ENCODE measurements around the gene PLD6. TPM values are rescaled to one million over a fixed set of nuclear protein-coding genes. Genes with fewer than 3 reads are reported as not detected.
"Not testable (repeated sequence)": the region's sequence is repeated elsewhere in the genome, so short reads cannot be mapped to it uniquely, and the experiment has no call there.

The PLD6 gene
- total RNA-seq, 2 donors from 2014 or later, result 9.2 to 9.6 TPM

DNA sequence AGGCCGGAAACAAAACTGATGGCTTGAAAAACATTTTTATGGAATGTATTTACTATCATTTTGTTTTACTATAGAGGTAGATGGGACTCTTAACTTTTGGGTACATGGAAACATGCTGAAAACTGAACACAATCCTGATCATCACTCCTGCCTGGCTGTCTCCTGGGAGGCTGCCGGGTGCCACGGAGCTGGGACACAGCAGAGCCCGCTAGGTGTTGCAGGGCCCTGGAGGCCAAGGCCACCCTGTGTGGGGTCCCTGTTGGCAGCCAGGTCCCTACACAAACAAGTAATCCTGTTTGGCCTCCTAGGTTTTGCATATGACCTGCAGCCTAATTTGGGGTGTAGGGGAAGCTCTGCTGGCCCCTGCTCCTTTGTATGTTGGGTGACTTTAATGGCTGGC lies 17.5 kb downstream of the PLD6 start:
- DNase-seq (ENCODE audit: low spot score in 2 of 2) (no peak), ATAC-seq (no peak)
- Mint-ChIP-seq H3K27ac (no peak overlapping the region), H3K9me3 (no peaks in the 10 kb centered on the region), H3K36me3 (peaks cover 7 to 23% of the 10 kb centered on the region in 2 donors)

DNA sequence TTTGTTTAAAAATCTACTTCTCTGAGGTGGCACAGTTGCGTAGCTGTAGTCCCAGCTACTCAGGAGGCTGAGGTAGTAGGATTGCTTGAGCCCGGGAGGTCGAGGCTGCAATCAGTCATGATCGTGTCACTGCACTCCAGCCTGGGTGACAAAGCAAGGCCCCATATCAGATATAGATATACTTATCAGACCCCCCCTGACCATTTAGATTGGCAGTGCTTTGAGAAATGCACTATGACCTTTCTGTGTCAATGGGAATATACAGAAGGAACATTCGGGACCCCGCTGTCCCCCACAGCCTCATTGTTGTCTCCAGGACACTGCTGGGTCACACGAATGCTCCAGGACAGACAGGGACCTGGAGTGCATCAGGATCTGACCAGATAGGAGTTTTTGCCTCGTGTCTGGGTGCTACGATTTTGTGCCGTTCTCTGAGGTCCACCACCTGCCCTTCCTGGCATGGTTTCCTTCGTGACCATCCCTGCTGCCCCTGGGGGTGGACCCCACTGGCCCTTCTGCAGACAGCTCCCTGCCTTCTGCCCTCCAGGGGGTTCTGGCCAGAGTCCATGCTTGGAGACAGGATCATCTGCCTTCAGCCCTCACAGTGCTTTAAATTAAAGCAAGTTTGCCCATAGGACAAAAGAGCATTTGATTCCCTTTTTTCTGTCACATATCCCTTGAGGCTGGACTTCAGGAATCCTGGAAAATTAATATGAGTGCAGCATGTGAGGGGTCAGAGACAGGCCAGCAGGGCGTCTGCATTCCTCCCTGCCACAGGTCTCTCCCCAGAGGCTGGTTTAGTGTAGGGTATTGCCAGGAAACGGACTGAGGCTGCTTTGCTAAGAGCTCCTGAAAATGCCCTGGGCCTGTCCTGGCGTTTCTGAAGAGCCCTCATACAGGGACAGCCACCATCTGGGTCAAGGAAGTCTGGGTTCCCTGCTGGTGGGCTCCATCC lies 19.3 kb downstream of the PLD6 start:
- Mint-ChIP-seq H3K36me3 (peaks cover 12 to 29% of the 10 kb centered on the region in 2 donors), H3K9me3 (no peaks in the 10 kb centered on the region), H3K27ac (peak overlapping the region; percentile 69 to 72)
- no peak for DNase-seq (ENCODE audit: low spot score in 2 of 2)
- no peak for ATAC-seq

DNA sequence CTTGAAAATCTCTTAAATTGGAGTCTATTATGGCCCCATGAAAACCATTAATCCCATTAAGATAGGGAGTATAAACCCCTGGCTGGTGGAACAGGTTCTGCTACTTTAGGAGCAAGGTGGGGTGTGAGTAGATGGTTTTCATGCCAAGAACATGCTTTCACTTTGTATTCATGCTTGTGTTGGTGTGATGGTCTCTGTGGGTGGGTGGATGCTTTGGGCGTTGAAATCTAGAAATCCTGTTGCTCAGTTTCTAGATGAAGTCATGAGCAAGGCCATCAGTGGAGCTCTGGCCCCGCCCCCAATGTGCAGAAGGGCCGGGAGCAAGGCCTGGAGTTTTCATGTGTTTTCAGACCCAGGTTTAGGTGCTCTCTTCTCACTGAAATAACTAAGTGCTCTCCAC lies 20.1 kb downstream of the PLD6 start:
- no peaks in the 10 kb centered on the region for H3K9me3 Mint-ChIP-seq
- DNase-seq (ENCODE audit: low spot score in 2 of 2) (peak in 1 of 2 donors; percentile 66), ATAC-seq (peak; percentile 43 to 68)
- peak overlapping the region; percentile 69 to 86 for H3K27ac Mint-ChIP-seq
- H3K36me3 Mint-ChIP-seq, result peaks cover 17 to 29% of the 10 kb centered on the region in 2 donors

DNA sequence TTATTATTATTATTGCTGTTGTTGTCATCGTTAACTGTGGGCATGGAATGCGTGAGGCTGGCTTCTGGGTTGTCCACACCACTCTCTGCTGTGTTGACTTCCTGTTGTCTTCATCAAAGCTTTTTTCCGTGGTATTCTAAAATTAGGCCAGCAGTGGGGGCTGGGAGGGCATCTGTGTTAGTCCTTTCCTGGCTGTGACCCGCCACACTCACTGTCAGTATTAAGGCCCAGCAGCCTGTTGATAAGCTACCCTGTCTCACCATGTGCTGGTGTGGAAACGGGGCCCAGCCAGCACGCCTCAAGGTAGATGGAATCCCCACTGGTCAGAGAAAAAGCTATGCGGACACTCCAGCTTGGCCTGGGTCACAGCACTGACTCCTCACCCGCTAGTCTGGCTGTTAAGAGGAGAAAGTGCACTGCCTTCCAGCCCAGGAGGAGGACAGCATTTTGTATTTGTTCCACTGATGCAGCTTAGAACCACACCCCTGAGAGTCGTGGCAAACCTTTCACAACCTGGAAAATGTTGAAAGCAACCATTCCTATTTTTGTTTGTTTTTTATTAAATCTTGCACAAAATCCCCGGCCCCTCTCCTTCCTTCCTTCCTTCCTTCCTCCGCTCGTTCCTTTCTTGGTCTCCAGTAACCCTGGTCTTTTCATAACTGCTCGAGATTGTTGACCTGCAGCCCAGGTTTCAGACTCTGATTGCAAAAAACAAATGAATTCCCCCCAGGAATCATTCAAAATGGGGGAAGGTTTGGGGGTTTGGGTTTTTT lies 21.0 kb downstream of the PLD6 start:
- ATAC-seq; H3K9me3 Mint-ChIP-seq; DNase-seq (ENCODE audit: low spot score in 2 of 2): not testable (repeated sequence)
- Mint-ChIP-seq H3K36me3 (peaks cover 23 to 37% of the 10 kb centered on the region in 2 donors), H3K27ac (peak overlapping the region; percentile 69 to 86)

DNA sequence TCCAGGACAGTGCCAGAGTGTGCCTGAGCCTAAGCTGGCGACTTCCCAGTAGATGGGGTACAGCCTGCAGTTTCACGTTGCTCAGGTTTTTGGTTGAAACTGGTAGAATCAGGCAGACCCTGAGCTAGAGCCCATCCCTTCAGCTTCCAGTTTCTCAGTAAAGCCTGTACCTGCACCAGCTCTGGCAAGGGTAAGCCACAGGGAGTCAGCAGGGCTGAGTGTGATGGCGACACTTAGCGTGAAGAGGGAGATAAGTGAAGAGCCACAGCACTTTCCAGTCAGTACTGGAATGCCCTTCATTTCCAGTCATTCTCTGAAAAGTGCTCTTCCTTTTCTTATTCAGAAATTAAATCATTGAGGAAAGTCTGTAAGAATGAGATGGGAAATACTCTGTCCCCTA lies 22.4 kb downstream of the PLD6 start:
- Mint-ChIP-seq H3K36me3 (peaks cover 28 to 46% of the 10 kb centered on the region in 2 donors), H3K27ac (peak overlapping the region; percentile 38 to 84), H3K9me3 (no peaks in the 10 kb centered on the region)
- DNase-seq (ENCODE audit: low spot score in 2 of 2) (no peak), ATAC-seq (peak; percentile 15 to 23)

DNA sequence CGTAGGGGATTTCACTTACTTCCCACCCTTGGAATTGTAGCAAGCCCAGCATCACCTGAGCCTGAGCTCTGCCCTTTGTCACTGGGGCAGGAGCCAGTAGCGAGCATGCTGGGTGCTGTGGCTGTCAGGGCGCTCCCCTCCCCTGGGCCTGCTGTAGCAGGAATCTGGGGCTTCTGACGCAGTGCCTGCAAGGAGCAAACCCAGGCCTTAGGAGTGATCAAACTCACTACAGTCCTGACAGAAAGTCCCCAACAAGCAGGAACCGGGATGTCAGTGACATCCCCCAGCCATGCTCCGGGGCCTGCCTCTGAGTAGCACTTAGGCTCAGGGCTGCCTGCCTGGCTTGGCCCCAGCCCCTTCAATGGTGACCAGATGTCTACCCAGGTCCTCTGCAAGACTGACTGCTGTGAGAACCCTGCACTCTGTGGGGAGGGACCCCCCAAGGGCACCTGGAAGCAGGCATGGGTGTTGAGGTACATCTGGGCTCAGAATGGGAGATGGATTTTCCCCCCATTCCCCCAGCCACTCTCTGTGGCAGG lies 23.5 kb downstream of the PLD6 start:
- DNase-seq (ENCODE audit: low spot score in 2 of 2), result no peak
- H3K36me3 Mint-ChIP-seq, result peaks cover 33 to 54% of the 10 kb centered on the region in 2 donors
- no peak for ATAC-seq
- H3K27ac Mint-ChIP-seq, result peak overlapping the region in 1 of 2 donors; percentile 97
- H3K9me3 Mint-ChIP-seq, result no peaks in the 10 kb centered on the region

DNA sequence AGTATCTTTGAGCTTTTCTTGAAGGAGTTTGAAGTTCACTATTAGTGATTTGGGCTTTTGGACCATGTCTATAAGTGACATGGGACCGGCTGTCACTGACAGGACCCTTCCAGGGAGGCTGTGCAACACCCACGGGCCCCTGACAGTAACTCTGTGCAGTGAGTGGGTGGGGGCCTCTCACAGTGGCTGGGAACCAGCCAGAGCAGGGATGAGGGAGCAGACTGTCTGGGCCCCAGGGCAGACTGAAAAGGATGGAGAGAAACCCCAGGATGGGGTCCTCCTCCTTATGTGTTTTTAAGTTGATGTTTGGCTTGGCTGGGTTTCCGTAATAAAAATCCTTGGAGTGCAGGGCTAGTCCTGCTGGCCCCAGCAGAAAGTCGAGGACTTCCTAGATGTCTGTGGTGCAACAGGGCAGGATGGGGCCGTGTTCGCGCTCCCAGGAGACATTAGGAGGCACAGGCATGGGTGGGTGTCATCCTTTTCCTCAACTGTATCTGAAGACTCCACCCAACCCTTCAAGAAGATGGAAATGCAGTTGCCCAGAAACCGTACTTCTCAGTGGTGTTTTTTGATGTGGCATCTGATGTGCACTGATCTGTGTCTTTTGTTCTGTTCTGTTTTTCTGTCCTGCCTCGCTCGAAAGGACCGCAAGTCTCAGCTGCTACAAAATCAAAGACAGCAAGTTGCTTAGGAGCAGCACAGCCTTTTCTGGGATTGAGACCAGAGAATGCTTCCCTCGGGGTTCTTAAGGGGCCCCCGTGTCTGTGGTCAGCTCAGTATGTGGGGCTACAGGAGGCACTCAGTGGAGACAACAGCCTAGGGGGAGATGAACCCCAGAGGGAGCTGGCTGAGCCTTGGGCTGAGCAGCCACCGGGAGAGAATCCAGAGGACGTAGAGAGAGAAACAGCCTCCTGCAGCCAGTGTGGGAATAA lies 24.2 kb downstream of the PLD6 start:
- ATAC-seq, result peak; percentile 43 to 65
- Mint-ChIP-seq H3K27ac (peak overlapping the region; percentile 95 to 97), H3K9me3 (no peaks in the 10 kb centered on the region), H3K36me3 (peaks cover 39 to 61% of the 10 kb centered on the region in 2 donors)
- no peak for DNase-seq (ENCODE audit: low spot score in 2 of 2)

DNA sequence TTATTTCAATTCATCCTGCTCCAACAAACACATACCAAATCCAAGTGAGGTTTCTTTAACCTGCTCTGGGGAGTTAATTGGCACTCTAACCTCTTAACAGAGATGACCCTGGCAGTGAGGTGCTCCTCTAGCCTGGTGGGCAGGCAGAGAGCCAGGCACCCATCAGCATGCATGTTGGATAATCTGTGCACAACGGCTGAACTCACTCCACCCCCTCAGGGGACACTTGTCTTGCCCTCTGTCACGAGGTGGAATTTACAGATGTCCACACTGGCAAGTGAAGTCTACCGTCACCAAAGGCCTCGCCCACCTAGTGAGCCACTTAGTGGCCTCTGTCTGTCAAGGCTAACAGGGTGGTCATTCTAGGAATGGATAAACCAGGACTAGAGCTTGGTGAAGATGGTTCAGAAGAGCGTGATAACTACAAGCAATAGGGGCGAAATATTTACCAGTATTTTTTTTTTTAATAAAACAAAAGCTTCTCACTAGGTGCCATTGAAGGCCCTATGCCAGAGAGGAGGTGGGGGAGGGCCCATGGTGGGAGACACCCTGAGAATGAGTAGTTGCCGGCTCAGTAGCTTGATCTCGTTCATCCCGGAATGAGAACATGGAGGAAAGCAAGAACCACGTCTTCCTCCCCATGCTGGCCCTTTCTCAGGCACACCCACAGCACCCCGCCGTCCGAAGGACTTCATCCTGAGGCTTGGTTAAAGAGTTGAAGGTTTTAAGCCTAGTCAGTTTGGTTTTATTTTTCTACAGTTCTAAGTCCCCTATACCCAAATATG lies 25.2 kb downstream of the PLD6 start:
- Mint-ChIP-seq H3K9me3 (no peaks in the 10 kb centered on the region), H3K27ac (peak overlapping the region; percentile 95 to 97), H3K36me3 (peaks cover 48 to 62% of the 10 kb centered on the region in 2 donors)
- ATAC-seq (no peak), DNase-seq (ENCODE audit: low spot score in 2 of 2) (no peak)

DNA sequence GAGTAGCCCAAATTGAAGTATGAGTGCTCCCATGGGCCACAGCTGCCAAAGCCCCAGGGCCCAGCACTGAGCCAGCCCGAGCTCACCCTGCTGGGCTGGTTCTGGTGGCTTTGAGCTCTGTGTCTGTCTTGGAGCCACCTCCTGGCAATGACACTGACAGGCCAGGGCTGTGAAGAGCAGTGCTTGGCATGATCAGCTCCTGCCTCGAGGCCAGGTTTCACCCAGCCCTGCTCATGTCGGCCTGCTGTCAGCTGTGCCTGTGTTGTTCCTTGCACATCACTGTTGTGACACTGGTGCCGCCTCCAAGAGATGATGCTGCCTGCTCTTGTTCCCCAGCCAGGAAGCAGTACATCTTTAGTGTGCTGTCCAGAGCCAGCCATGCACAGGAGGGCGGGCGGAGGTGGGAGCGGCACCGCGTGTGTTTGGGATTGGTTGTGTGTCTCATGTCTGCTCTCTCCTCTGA lies 26.0 kb downstream of the PLD6 start:
- DNase-seq (ENCODE audit: low spot score in 2 of 2) (no peak), ATAC-seq (peak; percentile 8 to 10)
- Mint-ChIP-seq H3K27ac (peak overlapping the region; percentile 97 to 99), H3K9me3 (no peaks in the 10 kb centered on the region), H3K36me3 (peaks cover 42 to 54% of the 10 kb centered on the region in 2 donors)

DNA sequence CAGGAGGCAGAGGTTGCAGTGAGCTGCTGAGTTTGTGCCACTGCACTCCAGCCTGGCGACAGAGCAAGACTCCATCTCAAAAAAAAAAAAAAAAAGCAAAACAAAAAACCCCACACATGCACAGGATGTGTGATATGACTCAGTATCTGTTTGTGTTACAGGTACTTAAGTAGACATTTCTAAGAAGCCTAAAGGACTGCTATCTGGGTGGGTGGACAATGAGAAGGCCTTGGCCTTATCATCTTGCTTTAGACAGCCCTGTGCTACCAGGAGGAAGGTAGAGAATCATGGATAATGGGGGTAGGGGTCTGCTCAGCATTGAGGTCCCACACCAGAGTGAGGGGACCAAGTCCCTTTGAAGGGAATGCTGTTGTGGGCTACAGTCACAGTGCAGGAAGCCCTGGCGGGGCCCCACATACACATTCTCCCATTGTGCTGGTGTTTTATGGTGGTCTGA lies 26.7 kb downstream of the PLD6 start:
- Mint-ChIP-seq H3K27ac (peak overlapping the region; percentile 97 to 99), H3K36me3 (peaks cover 42 to 48% of the 10 kb centered on the region in 2 donors), H3K9me3 (no peaks in the 10 kb centered on the region)
- ATAC-seq (peak; percentile 77 to 79), DNase-seq (ENCODE audit: low spot score in 2 of 2) (no peak)

DNA sequence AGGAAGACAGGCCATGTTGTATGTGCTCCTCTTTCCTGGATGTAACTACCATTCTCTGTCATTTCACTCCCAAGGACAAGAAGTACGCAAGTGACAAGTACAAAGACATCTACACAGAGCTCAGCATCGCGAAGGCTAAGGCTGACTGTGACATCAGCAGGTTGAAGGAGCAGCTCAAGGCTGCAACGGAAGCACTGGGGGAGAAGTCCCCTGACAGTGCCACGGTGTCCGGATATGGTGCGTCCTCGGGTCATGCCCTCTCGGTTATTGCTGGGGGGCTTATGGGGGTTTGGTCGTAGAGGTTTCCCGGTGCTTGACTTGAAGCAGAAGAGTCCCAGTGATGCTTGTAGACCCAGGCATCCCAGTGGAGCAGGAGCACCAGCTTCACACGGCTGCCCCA lies 29.0 kb downstream of the PLD6 start:
- no peak for DNase-seq (ENCODE audit: low spot score in 2 of 2)

DNA sequence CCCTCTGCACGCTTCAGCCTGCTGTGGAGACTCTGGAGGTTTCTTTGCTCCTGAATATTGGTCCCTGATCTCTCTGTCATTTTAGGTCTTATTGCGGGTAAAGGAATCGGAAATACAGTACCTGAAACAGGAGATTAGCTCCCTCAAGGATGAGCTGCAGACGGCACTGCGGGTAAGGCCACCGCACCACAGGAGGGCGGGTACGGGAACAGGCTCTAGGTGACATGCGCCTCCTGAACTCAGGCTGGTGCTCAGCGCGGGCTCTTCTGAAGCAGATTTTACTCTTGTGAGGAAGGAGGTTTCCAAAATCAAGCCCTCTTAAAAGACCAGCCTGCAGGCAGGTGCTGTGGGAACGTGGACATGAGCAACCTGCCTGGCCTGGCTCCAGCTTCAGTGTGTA lies 29.8 kb downstream of the PLD6 start:
- Mint-ChIP-seq H3K27ac (peak overlapping the region; percentile 85 to 86), H3K9me3 (no peaks in the 10 kb centered on the region), H3K36me3 (peaks cover 33 to 35% of the 10 kb centered on the region in 2 donors)
- no peak for DNase-seq (ENCODE audit: low spot score in 2 of 2)
- ATAC-seq, result peak; percentile 19 to 30

More for the DNA sequence above, 29.0 kb downstream of the PLD6 start:
- H3K36me3 Mint-ChIP-seq, result peaks cover 35 to 40% of the 10 kb centered on the region in 2 donors
- no peaks in the 10 kb centered on the region for H3K9me3 Mint-ChIP-seq
- no peak for ATAC-seq
- peak overlapping the region in 1 of 2 donors; percentile 86 for H3K27ac Mint-ChIP-seq

DNA sequence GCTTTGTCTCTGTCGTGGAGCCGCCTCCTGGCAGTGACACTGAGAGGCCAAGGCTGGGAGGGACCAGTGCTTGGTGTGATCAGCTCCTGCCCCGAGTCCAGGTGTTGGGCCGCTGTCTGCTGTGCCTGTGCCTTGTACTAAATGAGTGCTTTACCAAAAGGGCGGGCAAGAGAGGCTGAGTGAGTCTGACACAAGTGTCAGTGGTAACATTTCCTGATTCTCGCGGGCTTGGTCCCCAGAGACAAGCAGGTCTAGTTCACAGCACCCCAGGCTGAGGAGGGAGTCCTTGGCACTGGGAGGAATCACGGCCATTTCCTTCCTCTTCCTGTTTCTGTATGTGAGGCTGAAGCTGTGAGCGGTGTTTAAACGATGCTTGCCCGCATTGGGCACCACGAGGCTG lies 30.2 kb downstream of the PLD6 start:
- no peak for DNase-seq (ENCODE audit: low spot score in 2 of 2)
- no peaks in the 10 kb centered on the region for H3K9me3 Mint-ChIP-seq
- peaks cover 33 to 37% of the 10 kb centered on the region in 2 donors for H3K36me3 Mint-ChIP-seq
- peak; percentile 18 to 26 for ATAC-seq
- H3K27ac Mint-ChIP-seq, result peak overlapping the region; percentile 85 to 86

DNA sequence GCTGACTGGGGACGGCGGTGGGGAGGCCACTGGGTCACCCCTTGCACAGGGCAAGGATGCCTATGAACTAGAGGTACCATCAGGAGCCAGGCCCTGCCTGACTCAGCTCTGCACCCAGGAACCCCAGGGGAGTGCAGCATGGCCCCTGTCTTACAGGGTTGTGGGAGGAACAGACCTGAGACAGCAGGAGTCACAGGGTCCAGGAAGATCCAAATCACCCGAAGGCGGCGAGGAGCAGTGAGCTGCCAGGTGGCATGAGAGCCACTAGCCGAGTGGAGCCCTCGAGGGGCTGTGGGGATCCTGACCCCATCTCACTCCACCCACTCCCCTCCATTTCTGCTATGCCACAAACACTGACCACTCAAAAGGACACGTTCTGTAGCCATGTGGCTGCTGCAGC lies 30.8 kb downstream of the PLD6 start:
- Mint-ChIP-seq H3K36me3 (peaks cover 27 to 32% of the 10 kb centered on the region in 2 donors), H3K9me3 (no peaks in the 10 kb centered on the region), H3K27ac (peak overlapping the region; percentile 29 to 57)
- no peak for DNase-seq (ENCODE audit: low spot score in 2 of 2)
- no peak for ATAC-seq

DNA sequence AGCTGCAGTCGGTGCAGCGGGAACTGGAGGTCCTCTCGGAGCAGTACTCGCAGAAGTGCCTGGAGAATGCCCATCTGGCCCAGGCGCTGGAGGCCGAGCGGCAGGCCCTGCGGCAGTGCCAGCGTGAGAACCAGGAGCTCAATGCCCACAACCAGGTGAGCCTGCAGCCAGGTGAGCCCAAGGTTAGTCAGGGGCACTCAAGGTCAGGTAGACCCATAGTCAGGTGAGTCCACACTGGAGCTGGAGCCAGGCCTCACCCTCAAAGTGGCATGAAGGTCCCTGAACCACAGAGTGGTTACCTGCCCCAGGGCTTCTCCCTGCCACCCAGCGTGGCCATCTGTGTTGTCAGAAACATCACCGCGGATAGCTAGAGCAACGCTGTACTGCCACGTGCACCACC lies 32.2 kb downstream of the PLD6 start:
- Mint-ChIP-seq H3K27ac (peak overlapping the region in 1 of 2 donors; percentile 60), H3K9me3 (no peaks in the 10 kb centered on the region), H3K36me3 (peaks cover 16 to 26% of the 10 kb centered on the region in 2 donors)
- ATAC-seq, result no peak
- no peak for DNase-seq (ENCODE audit: low spot score in 2 of 2)

Measured in activated naive CD4-positive, alpha-beta T cell treated with anti-CD3 and anti-CD28 coated beads, Interleukin-2, amount 50 U/mL, for 72 hours (primary cell).